ENCODE results near the gene STRIP1.
"Not testable (repeated sequence)": the region's sequence is repeated elsewhere in the genome, so short reads cannot be mapped to it uniquely, and the experiment has no call there.

Gene STRIP1

DNA sequence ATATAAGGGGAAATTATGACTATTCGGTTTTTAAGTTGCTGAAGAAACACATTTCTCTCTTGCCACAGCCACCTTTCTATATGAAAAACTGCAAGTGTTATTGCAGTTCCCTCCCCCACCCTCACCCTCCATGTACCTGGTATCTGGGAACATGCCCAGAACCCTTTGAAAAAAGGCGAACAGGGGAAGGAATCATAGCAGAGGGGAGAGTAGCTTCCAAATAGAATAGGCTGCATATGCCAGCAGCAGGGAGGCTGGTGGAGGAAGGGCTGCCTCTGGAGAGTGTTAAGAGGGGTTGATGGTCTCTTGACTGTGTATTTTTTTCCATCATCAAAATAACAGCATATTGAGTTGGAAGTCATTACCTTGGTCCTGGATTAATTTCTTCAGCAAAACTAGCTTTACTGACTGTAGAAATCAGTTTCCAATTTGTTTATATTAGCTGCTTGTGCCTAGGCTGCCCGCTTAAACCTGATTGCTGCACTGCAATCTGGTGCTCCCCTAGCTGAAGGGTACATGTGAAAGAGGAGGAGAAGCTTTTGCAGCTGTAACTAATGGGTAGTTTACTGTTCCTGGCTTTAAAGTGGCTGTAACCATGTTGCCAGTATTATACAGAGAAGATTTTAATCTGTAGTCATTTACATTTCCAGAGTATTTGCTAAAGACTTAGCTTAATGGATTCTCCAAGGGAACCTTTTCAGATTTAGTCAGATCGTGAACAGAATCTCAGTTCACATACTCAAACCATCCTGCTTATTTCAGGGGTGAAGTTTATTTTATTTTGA lies 27.2 kb upstream of the STRIP1 start:
- DNase-seq (ENCODE audit: low read depth in 2 of 2) = no peak

DNA sequence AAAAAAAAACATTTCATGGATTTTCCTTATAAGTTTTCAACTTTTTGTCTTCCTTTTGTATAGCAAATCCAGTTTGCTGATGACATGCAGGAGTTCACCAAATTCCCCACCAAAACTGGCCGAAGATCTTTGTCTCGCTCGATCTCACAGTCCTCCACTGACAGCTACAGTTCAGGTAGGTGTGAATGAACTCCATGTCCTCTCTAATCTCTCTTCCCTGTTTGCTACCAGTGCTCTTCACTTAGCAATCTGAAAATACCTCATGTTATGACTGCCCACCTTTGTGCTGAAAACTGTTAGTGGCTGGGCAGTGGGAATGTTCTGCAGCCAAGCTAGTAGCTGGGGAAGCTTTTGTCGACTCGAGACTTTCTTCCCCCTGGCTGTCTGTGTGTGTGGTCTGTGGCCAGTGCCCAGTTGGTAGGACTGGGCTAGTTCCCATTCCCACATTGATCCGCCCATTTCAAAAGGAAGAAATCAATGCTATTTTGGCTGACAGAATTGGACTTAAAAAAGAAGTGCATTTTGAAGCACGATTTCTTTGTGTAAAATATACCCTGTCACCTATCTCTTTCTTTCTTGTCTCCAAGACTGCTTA lies 25.4 kb upstream of the STRIP1 start:
- no peak for DNase-seq (ENCODE audit: low read depth in 2 of 2)

DNA sequence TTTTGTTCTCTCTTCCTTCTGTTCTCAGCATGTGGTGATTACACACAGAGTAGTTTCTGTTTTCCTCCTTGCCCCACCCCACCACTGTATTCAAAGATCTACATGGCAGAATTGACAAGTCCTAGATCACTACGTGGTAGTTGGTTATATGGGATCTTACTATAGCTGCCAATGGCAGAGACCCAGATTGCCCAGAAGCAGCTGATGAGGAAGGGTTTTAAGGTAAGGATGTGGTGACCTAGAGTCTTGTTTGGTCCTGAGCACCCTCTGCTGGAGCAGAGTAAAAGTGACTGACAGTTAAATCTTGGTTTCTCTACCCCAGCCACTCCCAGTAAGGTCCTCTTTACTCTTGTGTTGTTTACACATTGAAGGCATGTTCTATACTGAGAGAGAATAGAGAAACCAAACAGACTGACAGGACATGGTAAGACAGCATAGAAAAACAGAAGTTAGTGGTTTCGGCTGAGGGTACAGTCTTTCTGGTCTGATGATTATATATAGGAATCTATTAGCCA lies 22.8 kb upstream of the STRIP1 start:
- no peak for DNase-seq (ENCODE audit: low read depth in 2 of 2)

DNA sequence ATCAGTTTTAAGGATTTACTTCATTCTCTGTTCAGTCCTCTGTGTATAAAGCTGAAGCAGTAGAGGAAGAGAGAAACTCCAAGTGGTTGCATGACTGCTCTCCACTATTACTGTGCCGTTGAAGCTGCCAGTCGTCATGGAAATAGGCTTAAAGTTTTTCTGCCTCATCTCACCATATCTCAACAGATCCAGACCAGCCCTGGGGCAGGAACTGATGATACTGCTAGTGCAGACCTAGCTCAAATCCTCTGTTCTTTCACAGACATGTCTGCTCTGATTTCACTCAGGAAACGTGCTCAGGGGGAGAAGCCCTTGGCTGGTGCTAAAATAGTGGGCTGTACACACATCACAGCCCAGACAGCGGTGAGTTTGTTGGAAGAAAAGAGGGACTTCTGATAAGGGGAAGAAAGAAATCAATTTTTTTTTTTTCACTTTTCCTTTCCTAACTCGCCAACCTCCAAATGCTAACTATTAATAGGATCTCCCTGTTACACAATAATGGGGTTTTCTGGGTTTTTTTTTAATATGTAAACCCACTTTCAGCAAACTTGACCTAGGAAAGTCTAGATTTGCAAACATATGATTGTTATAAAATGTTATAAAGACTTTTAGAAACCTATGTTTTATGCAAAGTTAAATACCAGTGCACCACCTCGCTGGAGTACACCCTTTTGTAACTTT lies 22.2 kb upstream of the STRIP1 start:
- DNase-seq (ENCODE audit: low read depth in 2 of 2) = no peak

DNA sequence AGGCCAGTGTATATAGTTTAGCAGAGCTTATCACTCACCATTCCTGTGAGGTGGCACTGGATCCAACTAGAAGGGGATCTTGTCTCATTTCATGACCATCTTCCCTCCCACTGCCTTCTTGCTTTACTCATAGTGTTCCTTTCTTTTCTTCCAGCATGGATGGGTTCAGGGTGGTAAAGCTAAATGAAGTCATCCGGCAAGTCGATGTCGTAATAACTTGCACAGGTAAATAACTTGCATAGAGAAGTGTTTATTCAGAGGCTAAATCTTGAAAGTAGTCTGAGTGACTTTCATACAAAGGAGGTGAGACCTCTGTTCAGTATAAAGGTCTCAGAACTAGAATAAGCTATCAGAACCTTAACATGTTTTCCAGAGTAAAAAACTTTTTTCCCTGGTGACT lies 16.6 kb upstream of the STRIP1 start:
- no peak for DNase-seq (ENCODE audit: low read depth in 2 of 2)

DNA sequence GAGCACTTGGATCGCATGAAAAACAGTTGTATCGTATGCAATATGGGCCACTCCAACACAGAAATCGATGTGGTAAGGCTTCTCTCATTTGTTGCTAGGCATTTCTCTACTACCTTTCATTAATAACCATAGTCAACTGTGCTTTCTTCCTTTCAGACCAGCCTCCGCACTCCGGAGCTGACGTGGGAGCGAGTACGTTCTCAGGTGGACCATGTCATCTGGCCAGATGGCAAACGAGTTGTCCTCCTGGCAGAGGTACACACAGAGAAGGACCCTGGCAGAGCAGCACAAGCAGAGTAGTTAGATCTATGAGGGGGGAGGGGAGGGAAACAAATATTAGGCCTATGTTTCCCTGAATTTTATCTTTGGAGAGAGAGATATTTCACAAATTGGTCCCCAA lies 16.0 kb upstream of the STRIP1 start:
- DNase-seq (ENCODE audit: low read depth in 2 of 2) = no peak

DNA sequence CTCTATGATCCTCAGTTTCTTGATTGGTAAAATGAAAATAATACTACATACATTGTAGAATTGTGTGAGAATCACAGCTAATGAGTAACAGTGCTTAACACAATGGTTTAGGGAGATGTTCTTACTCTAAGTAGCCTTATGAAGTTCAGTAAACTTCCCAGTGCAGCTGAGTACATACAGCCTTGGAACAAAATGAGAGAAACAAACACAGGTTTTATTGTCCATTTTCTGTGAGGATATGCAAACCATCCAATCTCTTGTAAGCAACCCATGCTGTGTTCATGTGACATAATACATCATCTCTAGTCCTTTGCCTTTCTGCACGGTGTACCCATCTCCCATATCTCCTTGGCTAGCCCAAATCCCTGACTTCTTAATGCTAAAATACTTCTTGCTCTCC lies 14.7 kb upstream of the STRIP1 start:
- no peak for DNase-seq (ENCODE audit: low read depth in 2 of 2)

DNA sequence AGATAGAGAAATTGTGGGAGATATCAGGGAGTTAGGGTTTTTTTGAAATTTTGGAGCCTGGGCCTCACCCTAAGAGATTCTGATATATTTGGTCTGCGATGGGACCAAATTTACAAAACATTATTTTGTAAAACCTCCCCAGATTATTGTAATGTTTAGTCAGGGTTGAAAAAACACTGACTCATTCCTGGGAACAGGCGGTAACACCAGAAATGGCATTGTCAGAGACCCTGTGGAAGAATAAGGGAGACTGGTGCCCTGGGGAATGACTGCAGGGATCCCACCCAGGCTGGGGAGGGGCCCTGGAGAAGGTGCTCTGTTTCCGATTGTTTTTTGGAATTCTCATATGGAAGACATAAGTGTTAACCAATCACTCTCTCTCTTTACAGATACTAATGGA lies 13.1 kb upstream of the STRIP1 start:
- no peak for DNase-seq (ENCODE audit: low read depth in 2 of 2)

DNA sequence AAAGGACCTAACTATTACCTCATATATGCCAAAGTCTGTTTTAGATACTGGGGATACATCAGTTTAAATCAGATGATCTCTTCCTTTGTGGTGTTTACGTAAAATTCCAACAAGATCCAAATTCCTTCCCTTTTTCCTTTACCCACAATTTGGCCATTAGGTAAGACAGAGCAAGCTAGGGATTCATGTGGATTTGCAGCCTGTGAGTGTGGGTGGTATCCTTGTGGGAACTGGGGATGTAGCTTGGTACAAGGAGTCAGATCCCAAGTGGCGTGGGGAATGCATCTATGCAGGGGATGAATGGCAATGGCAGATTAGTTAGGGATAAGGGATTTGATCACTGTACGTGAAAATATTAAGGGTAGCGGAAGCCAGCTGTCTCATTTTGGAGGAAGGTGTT lies 9.8 kb upstream of the STRIP1 start:
- no peak for DNase-seq (ENCODE audit: low read depth in 2 of 2)

DNA sequence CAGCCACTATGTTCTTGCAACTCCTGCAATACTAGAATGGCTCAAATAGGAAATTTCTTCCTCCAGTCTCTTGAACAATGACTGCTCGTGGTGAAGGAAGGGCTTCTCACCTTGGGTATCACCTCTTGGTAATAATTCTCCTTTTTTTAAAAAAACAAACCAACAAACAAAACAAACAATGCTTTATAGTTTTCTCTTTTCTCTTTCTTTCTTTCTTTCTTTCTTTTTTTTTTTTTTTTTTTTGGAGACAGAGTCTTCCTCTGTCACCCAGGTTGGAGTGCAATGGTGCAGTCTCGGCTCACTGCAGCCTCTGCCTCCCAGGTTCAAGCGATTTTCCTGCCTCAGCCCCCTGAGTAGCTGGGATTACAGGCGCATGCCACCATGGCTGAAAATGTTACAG lies 3.7 kb upstream of the STRIP1 start:
- not testable (repeated sequence) for DNase-seq (ENCODE audit: low read depth in 2 of 2)

DNA sequence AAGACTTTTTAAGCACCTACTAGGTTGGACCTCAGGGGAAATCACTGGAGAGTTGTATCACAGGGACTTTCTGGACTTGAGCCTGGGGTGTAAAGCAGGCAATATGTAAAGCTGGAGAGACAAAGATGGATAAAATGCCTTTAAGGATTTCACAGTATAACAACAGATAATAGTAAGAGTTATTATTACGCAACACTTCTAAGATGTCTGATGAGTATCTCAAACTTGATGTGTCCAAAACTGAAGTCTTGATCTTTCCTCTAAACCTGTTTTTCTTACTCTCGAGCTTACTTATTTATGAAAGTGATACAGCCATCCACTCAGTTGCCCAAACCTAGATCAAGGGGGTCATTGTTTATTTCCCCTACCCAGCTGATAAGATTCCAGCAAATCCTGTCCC lies 2.1 kb upstream of the STRIP1 start:
- DNase-seq (ENCODE audit: low read depth in 2 of 2) = no peak

DNA sequence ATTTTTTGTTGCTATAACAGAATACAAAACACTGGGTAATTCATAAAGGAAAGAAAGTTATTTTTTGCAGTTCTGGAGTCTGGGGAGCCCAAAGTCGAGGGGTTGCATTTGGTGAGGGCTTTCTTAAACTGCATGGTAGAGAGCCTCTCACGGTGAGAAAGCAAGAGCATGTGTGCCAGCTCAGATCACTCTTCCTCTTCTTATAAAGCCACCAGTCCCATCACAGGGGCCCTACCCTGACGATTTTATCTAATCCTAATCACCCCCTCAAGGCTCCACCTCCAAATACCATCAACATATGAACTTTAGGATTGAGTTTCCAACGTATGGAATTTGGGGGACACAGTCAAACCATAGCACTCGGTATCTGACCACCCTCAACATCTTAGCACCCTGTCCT lies 1.0 kb upstream of the STRIP1 start:
- no peak for DNase-seq (ENCODE audit: low read depth in 2 of 2)

DNA sequence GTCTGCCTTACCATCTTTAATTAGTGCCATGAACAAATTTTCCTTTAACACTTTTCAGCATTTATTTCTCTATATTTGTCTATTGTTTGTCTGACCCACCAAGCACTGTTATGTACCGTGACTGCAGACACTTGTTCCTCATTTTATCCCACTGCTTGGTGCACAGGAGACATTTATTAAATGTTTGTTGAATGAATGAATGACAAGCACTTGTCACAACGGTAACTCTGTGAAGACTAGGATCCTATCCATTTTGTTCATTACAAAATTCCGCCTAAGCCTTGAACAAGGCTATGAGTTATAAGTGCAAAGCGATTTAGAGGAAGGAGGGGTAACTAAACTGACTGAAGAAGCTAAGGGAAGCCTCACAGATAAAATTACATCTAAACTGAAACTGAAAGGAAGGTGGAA lies 379 bp upstream of the STRIP1 start:
- no peak for DNase-seq (ENCODE audit: low read depth in 2 of 2)

DNA sequence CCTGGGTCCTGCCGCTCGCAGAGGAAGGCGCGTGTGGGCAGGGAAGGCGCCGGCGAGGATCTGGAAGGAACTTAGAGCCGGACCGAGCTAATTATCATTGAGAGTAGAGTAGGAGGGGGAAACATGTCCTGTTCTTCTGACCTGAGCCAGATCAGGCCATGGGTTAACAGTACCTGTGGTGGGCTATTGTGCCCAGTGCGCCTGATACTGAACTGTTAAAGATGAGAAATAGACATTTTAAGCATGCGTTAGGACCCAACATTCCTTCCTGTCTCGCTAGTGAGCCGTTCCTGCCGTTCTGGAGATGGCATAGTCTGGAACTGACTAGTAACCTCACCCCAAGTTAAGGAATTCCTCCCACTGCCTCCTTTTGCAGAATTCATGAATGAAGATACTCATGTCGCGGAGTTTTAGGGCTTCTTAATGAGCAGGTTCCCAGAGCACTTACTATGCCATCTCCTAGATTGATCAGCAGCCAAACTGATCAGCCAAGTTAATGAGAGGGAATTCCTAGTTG lies 870 bp downstream of the STRIP1 start:
- DNase-seq (ENCODE audit: low read depth in 2 of 2) = no peak

DNA sequence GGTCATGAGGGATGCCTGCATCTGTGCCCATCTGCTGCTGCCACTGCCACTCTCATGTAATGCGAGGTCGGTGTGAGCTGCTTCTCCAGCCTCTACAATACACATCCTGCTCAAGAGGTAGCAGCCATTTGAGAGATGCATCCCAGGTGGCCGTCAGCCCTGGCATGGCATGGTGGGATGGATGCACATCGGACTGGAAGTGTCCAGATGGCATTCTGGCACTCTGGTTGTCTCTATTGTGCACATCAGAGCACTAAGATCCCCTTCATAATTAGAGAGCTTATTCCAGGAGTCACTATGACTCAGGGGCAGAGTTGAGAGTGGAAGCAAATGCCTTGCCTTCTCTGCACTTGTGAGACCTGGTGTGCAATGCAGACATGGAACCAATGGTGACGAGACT lies 3.8 kb downstream of the STRIP1 start:
- DNase-seq (ENCODE audit: low read depth in 2 of 2) = no peak

DNA sequence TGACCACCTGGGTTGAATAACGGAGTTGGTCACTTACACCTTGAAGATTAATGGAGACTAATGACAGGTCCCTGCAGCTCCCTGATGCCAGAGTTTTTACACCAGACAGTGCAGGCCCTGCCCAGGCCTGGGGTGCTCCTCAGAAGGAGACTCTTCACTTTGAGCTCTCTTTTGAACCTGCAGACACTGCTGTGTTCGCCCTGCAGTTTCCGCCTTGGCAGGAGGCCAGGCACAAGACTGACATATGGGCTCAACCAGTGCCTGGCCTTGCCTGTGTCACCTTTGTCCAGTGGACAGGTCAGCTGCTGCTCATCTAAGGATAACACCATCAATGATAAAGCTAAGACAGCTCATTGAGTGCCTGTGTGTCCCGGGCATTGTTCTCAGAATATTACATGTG lies 5.2 kb downstream of the STRIP1 start:
- no peak for DNase-seq (ENCODE audit: low read depth in 2 of 2)

DNA sequence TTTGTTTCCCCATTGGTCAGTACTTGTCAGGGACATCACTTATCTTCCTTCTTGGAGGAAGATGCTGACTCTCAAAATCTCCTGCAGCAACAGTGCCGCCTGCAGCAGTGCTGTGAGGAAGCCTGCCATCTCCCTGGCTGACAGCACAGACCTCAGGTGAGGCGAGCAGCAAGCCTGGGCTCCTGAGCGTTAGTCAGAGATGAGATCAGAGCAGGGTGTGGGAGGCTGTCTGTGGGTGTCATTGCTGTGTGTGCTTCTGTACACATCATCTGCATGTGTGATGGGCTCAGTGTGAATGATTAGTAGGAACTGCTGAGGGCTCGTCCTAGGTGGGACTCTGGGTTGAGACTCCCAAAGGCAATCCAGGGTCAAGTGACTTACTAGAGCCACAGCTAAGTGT lies 6.1 kb downstream of the STRIP1 start:
- DNase-seq (ENCODE audit: low read depth in 2 of 2) = no peak

DNA sequence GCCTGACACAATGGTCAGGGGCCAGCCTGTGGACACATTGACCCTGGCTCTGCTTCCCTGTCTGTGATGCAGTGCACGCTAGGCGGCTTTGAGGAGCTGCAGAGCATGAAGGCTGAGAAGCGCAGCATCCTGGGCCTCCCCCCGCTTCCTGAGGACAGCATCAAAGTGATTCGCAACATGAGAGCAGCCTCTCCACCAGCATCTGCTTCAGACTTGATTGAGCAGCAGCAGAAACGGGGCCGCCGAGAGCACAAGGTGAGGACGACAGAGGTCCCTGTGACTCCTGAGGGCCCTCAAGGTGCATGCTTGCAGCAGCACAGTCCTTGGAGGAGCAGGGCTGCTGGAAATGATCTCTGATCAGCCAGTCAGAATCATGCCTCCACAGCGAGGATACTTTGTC lies 8.6 kb downstream of the STRIP1 start:
- DNase-seq (ENCODE audit: low read depth in 2 of 2) = no peak

DNA sequence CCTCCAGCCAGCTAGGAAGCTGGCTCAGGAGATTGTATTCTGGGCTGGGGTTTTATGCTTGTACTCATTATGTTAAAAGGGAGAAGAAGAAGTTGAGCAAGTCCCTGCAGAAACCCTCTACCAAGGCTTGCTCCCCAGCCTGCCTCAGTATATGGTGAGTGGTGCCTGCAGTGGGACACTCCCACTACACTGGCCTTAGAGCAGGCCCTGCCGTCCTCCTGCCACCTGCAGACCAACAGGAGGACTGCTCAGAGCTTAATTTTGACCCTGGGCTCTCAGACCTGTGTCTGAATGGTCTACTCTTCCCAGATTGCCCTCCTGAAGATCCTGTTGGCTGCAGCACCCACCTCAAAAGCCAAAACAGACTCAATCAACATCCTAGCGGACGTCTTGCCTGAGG lies 13.0 kb downstream of the STRIP1 start:
- DNase-seq (ENCODE audit: low read depth in 2 of 2) = no peak

DNA sequence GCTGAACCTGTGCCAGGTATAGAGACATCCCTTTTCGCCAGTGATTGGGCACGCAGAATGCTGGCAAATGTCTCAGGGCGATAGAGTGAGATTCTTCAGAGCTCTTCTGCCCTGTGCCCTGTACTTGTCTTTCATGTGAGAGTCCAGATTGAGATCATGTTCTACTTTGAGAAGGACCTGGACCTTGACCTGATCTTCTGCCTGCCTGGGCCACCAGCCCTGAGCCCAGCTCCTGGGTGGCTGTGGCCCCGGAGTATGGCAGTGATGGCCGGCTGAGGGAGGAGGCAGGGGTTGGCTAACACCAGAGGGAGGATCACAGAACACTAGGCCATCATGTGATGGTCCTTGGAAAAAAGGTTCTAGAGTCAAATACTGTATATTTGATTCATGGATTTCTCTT lies 13.8 kb downstream of the STRIP1 start:
- DNase-seq (ENCODE audit: low read depth in 2 of 2) = no peak

DNA sequence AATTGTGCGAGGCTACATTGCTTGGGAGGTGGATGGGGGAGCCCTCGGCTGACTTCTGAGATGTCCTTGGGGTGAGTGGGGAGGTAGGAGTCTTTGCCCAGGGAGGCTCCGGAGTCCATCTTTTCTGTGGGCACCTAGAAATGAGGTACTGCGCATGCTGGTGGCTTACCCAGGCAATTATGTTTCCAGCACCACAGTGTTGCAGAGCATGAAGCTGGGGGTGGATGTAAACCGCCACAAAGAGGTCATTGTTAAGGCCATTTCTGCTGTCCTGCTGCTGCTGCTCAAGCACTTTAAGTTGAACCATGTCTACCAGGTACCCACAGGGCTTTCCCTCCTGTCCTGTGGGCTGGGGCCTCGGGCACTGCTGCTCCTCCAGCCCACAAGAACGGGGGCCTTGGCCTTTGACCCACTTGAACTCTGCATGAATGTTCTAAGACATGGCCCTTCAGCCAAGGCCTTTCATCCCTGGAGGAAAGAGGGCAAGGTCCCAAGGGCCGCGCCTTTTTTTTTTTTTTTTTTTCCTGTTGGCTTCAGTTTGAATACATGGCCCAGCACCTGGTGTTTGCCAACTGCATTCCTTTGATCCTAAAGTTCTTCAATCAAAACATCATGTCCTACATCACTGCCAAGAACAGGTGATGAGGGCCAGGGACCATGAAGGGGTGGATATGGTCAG lies 14.6 kb downstream of the STRIP1 start:
- DNase-seq (ENCODE audit: low read depth in 2 of 2) = no peak

Data from fibroblast of skin of left biceps (primary cell).